HG02870 (cell line): ENCODE measurements around the gene SEC24D.

Source experiments
- ATAC-seq: cut with Tn5 transposase; IDR thresholded peaks from one replicate; pipeline ENCODE4 v1.9.1; 2021; ENCODE audit warnings: mild to moderate bottlenecking, moderate library complexity; ENCODE audit not compliant: unreplicated experiment

The SEC24D gene

DNA sequence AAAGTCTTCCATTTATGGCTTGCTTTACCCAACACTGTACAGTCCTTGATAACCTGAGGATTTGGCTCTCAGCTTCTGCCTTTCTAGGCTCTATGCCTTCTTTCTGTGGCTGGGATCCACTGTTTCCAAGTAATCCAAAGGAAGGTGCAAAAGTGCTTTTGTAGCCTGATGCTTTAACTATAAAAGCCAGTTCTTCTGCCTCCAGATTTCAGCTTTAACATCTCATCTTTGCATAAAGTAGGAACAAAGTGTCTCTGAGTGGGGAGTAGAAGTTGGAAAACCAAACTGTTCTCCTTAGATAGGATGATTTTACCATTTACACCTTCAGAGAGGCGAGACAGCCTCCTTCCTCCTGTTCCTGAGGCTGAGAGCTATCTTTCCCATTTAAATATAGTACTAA lies 11.1 kb upstream of the SEC24D start:
- no peak for ATAC-seq

DNA sequence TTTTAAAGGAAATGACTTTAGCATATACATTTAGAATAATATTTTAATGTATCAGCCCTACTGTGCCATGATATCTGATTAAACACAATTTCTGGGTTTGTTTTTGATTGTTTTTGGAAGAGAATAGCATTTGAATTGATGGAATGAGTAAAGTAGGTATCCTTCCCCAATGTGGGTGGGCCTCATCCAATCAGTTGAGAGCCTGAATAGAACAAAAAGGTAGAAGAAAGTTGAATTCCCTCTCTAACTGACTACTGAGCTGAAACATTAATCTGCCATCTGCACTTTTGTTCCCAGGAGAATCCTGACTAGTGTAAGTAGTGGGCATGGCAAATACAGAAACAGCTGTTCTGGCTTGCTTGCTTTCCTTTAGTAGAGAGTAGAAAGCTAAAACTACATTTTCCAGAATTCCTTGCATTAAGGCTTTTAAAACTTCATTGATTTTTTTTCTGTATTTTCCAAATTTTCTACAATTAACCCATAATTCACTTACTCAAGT lies 9.7 kb upstream of the SEC24D start:
- no peak for ATAC-seq

DNA sequence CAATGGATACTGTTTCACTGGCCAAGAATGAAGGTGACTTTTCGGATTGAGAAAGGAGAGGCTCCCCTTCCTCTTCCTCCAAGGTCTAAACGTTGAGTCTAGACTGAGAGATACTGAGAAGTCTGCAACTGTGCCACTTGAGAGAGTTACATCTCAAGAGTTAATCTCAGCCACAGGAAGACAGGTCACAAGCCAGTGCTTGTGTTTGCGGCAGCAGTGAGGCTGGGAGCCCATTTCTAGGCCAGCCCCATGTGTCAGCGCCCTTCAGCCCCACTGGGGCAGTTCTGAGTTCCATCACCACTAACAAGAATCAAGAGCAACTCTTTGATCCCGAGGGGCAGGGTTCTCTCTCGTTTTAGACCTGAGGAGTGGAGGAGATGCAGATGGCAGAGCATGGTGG lies 7.3 kb upstream of the SEC24D start:
- no peak for ATAC-seq

DNA sequence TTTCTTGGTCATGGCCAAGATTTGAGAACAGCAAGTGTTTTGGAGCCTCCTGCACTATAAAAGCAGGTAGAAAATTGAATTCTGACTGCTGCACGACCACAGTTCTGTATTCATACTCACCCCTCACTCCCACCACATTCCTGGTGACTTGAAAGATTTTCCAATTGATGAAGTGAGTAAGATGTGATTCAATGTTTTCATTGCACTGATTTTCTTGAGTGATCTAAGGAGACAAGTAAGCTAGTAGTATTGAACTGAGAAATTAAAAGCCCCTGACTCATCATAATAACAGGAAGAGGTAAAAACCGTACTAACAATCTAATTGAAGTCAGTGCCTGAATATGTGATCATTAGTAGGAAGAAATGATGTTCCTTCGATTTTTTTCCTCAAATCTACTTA lies 6.1 kb upstream of the SEC24D start:
- no peak for ATAC-seq

DNA sequence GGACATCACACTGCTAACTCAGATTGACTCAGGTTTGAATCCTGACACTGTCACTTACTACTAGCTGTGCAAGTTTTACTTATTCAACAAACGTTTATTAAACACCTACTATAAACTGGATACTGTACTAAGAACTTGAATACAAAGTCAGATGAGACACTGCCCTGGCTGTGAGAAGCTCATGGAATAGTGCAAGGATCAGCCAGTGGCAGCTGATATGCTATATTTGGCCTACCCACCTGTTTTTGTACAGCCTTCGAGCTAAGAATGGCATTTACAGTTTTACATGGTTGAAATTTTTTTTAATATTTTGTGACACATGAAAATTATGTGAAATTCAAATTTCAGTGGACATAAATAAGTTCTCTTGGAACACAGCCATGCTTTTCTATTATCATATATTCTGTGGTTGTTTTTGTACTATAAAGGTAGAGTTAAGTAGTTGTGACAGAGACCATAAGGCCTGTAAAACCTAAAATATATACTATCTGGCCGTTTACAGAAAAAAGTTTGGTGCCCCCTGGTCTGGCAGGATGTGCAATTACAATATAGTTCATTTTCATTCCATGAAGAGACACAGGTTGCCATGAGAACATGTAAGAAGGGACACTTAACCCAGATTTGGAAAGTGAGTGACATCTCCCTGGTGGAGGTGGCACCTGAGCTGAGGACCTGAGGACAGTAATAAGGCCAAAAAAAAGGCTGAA lies 3.4 kb upstream of the SEC24D start:
- ATAC-seq, result no peak

DNA sequence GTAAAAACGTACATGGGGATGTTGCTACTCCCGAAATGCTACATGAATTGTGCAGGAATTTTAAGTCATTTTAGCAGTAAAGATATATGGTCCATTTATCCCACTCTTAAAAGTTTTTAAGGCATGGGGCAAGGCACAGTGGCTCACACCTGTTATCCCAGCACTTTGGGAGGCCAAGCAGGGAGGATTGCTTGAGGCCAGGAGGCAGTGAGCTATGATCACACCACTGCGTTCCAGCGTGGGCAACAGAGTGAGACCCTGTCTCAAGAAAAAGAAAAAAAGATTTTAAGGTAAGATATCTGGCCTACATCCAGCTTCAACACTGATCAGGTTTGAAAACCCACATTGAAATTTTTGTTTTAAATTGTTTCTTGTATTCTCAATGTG lies 1.2 kb upstream of the SEC24D start:
- ATAC-seq, result no peak

DNA sequence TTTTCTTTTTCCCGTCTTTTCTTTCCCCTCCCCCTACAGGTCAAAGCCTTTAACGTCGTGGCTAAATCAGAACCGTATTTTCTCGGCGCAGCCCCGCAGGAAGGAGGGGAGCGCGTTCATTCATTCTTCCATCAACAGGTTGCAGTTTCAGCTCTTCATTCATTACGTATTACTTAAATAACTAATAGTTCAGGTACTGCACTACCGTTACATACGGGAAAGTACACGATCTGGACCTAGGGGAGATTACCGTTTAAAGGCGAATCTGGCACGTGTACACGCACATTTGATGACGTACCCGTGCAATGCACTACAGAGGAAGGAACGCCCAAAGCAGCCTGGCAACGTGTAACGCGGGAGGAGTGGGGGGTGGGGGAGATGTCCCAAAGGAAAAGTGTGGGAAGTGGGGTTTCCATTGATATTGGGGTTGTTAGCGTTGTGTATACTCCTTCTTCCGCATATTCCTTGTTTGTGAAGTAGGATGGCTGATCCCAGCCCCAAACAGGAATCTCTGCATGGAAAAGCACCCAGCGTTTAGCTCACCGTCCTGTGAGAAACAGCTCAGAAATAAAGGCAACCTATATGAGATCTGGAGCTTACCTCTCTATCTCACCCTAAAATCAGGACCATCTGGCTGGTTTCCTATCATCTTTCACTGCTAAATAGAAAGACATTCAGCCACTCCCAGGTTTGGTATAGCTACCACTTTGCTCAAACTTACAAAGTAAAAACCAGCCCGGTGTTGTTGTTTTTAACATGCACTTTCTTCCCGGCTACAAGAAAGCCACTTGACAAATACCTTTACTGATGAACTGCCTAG lies 585 bp upstream of the SEC24D start:
- peak; percentile 37 for ATAC-seq

DNA sequence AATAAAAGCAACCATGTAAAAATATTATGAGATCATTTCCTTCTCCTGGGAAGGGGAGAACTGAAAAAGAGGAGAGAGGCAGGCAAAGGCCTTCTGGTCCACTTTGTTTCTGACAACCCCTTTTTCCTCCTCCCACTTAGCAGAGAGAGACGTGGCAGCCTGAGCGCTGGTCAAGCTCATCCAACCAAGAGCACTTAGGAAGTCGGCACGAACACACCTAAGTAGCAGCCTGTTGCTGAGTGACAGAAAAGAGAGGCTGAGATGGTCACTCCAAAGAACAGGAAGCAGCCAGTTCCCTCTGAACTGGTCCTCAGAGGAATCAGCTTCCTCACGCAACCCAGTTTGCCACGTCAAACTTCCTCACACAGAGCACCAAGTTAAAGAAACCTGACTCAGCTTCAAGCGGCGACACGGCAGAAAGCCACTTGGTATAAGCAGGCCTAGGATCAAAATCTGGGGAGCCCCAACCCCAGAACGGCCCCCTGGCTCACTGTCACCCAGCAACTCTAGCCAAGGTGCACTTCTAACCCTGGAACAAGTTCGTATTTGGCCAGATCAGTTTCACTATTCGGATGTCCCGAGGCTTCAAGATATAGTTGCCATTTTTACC lies 861 bp downstream of the SEC24D start:
- ATAC-seq, result peak; percentile 62

DNA sequence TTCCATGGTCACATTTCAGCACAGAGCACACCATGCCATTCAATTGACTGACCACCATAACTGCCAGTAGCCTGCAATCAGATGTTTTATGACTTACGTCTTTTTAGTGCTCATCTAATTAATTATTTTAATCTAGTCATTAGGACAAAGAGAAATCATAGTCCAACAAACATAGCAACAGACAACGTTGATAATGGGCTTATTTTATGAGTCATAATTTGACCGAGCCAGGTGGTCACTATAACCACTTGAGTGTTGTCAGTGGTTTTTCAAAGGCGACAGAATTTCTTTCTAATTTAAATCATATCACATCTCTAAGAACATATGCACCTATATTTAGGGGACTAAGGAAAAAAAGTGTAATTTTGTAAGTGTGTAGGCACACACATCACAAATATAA lies 1.9 kb downstream of the SEC24D start:
- peak; percentile 24 for ATAC-seq

DNA sequence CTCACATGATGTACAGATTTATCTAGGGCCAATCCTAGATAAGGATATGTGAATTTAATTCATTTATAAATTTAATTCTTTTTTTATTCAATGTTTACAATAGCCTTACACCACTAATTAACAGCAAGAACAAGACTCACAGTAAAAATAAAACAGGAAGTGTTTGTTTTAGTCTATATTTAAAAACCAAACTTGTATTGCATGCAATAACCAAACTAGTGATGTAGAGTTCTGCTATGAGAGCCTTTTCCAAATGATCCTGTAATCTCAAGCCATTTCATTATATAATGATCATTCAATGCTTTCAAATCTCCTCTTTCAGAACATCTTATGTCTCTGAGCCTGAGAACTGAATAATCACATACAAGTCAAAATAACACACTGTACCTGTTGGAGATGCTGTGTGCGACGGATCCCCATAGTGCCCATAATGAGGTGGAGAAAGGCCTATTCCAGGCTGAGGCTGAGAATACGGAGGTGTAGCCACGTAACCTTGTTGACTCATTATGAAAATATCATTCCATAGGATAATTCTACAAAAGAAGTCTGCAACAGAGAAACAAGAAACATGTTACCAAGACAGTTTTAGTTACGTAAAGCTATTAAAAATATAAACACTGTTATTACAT lies 2.6 kb downstream of the SEC24D start:
- ATAC-seq, result no peak

DNA sequence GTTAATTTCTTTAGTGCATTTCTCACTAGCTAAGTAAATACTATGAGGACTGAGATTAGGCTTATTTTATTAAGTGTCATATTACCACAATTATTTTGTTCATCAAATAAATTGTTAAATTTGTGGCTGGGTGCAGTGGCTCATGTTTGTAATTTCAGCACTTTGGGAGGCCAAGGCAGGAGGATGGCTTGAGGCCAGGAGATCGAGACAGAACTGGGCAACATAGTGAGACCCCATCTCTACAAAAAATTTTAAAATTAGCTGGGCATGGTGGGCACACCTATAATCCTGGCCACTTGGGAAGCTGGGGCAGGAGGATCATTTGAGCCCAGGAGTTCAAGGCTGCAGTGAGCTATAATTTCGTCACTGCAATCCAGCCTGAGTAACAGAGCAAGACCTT lies 6.8 kb downstream of the SEC24D start:
- no peak for ATAC-seq

DNA sequence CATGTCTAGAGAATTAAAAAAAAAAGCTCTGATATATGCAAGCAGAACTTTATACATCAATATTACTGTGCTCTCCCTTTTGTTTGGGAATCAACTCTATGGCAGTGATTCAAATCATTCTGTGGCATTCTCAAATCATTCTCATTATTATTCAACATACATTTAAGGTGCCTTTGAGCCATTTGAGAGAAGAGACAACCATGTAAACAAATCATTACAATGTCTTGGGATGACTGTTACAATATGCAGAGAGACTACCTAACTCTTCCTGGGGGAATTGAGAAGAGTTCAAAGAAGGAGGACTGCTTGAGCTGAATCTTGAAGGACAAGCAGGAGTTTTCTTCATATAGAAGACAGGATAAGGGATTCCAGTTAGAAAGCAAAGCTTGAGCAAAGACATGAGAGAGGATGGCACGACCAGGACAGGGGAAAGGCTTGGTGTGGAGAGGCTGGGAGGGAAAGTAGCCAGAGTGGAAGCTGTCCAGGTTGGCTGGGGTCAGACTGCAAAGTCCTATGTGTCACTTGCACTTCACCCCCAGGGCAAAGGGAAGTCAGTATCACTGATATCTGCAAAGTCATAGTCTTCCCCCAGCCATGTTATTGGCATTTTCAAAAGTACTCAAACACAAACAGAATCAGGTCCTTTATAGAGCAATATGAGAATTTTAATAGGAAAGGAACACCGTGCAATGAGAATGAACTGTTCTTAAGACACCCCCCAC lies 9.0 kb downstream of the SEC24D start:
- peak; percentile 67 for ATAC-seq

DNA sequence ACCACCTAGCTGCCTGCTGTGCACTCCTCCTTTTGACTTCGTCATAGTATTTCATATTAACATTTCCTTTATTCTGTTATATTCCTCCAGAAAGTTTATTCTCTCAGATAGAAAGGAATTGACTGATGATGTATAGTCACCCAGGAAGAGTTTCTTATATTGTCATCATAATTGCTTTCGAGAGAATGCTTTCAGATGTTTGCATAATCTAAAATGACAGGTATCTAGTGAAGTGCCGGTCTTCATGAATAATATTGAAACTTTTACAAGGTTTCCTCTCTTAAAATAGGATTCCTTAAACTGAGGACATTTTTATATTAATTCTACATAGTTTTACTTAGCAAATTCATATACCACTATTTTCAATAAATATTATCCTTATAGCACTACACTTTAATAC lies 10.1 kb downstream of the SEC24D start:
- ATAC-seq, result peak; percentile 76

DNA sequence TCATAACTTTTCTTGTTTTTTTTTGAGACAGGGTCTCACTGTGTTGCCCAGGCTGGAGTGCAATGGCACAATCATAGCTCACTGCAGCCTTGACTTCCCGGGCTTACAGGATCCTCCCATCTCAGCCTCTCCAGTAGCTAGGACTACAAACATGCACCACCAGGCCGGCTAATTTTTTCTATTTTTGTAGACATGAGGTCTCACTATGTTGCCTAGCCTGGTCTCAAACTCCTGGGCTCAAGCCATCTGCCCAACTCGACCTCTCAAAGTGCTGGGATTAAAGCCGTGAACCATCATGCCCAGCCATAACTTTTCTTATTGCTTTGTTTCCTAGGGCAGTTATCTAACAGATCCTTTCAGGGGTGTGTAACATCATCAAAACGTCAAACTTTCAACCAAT lies 11.8 kb downstream of the SEC24D start:
- no peak for ATAC-seq

DNA sequence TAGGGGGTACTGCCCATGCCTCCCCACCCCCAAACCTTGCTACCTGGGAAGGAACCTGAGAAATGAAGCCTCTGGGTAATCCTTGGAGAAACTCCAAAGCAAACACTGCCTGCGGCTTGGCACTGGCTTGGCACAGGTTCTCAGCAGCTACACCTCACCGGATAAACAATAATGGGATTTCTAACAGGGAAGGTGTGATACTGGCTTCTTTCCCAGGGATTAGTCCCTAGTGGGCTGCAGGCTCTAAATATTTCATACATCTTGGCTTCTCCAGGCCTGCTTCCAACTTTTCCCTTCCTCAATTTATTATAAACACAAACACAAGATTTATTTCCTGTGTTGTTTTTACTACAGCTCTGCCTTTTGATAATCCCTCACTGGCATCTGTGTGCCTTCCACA lies 12.5 kb downstream of the SEC24D start:
- no peak for ATAC-seq

DNA sequence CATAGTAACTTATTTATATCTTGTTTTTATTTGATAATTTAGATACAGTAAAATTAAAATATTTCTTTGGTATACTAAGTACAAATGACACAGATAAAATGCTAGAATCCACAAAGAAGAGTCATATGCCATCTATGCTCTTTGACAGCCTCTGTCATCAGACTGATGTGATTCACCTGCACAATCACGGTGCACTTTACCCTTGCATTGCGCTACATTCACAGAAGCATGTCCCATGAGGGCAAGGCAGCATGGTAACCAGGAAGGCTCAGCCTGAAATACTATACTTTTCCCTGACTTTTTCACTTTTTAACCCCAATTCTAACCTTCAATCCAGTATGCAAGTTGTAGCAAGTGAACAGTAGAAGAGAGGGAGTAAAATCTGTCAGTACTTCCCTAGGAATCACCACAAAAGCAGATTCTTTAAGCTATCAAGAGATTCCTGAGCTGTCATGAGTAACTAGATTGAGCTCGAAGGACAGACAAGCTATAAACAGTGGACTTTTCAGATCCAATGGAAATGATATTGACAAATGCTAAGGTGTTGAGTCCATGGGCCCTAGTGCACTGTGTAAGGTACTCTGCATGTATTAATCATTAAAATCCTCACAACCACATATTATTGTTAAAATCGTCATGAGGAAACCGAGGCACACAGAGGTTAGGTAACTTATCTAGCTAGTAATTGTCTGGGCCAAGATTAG lies 14.2 kb downstream of the SEC24D start:
- no peak for ATAC-seq

DNA sequence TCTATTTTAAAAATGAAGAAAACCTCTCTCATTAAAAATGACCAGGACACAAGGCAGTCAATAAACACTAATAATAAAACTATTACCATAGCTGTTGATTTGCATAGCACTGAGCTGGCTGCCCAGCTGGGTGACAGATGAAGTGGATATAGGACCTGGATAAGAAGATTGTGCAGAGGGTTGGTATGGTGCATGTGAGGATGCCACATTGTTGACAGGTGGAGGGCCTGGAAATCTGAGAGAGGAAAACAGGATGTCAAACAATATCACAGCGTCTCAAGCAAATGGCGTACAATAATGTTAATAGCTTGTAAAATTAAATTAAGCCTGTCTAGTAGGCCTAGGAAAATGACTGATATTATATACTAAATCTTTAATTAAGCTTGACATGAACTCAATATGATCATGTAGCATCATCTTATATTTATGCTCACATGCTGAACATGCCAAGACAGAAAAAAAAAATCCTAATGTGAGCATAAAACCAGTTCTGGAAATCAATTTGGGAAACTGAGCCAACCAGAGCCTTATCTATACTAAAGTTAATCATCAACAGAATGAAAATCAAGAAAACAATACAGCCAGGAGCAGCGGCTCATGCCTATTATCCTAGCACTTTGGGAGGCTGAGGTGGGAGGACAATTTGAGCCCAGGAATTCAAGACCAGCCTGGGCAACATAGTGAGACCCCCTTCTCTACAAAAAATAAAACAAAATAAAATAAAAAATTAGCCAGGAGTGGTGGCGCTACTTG lies 18.6 kb downstream of the SEC24D start:
- ATAC-seq, result no peak

DNA sequence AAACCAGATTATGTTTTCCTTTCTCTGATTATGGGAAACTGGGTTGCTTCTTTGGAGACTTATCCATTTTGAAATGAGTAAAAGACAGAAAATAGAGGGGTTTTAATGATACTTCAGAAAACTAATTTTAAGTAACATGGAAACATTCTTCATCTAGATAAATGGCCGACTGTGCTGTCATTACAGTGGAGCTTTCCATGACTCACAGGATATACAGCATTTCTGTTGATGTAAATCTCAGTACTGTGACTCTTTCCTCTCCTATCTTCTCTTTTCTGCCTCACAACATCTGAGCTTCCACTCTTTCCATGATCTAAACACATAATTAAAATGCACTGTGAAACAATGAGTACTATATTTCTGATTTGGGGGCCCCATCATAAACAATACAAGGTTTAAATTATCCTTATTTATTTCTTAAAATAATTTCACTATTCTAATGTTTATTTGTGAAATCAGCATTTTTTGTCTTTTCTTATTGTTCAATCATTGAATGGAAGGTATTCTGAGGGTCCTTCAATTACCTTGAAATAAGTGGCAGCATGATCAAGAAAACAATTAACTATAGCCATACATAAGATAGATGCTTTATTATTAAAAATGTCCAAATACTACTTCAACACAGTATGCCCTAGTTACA lies 19.3 kb downstream of the SEC24D start:
- no peak for ATAC-seq

DNA sequence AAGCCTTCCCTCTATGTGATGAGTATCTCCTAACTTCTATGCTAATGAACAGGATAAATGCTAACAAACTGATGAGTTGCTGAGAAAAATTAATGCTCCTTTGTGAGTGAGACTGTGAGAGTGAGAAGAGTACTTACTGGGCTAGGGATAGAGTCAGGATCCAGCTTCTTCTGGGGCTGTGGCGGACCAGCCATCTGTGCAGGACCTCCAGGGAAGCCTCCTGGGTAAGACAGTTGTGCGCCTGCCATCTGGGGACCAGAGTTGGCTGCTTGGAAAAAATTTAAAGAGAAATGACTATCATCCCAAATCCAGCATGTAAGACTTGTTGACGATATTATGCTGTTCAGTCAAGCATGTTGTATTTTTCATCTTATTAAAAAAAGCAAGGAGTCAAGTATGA lies 21.0 kb downstream of the SEC24D start:
- ATAC-seq, result no peak
